Activated T-helper 17 cell treated with anti-CD3 and anti-CD28 coated beads, Interleukin-2, amount 50 U/mL, for 72 hours (primary cell): ENCODE data around the gene LYZL6. TPM values are rescaled to one million over a fixed set of nuclear protein-coding genes. Genes with fewer than 3 reads are reported as not detected.
"Not testable (repeated sequence)": the region's sequence is repeated elsewhere in the genome, so short reads cannot be mapped to it uniquely, and the experiment has no call there.

Source experiments
- ATAC-seq: fragments of 150-1000 bp; cut with Tn5 transposase; replicated peaks from 2 replicates; pipeline ENCODE4 v1.10.0; 2021; ENCODE audit warnings: mild to moderate bottlenecking, moderate library complexity
- H3K27ac Mint-ChIP-seq: one replicate; pipeline ENCODE4 v1.8.0; 2022; ENCODE audit warnings: mixed read lengths
- H3K27me3 Mint-ChIP-seq: one replicate; pipeline ENCODE4 v1.8.0; 2022; ENCODE audit warnings: mixed read lengths
- H3K36me3 Mint-ChIP-seq: one replicate; pipeline ENCODE4 v1.8.0; 2022; ENCODE audit warnings: low read depth, mild to moderate bottlenecking, mixed read lengths
- H3K4me1 Mint-ChIP-seq: one replicate; pipeline ENCODE4 v1.8.0; 2022; ENCODE audit warnings: mixed read lengths
- H3K4me3 Mint-ChIP-seq: one replicate; pipeline ENCODE4 v1.8.0; 2022; ENCODE audit warnings: mild to moderate bottlenecking, mixed read lengths
- H3K9me3 Mint-ChIP-seq: one replicate; pipeline ENCODE4 v1.8.0; 2022; ENCODE audit warnings: mixed read lengths
- total RNA-seq, 2 donors: library from RNA; stranded (reverse); gene quantifications; one replicate each; pipeline ENCODE4 v1.2.3, GENCODE V29; 2022

The LYZL6 gene
- total RNA-seq, 2 donors from 2014 or later: not detected

DNA sequence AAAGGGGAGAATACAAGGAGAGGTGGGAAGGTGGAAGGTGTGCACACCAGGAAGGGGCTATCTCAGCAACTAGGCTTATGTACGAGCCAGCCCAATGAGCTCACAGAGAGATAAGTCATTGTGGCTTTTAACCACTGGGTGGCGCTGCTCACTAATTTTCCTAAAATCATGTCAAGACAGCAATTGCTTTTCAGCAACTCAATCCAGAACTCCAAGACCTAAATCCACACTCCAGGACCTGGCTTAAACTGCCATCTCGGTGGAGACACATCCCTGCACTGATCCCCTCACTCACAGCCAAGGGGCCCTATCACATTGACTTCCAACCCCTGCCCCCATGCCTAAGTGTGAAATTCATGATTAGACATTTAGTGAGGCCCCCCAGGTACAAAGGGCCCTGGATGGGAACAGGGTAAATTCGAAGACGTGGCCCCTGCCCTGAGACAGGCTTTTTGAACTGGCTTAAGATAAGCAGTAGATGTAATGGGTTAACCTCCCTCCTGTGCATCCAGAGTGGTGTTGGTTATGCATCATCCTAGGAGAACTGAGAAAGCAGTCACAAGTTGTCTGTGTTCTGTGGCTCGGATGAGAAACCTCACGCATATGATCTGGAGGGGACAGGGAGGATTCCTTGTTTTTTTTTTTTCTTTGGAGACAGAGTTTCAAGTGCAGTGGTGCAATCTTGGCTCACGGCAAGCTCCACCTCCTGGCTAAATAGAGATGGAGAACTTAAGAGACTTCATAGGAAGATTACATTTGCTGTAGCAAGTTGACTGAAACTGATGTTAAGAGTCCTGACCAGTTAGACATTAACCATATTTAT lies 26.3 kb upstream of the LYZL6 start:
- Mint-ChIP-seq H3K4me3 (no peak overlapping the region), H3K4me1 (no peaks in the 10 kb centered on the region), H3K27ac (no peak overlapping the region), H3K27me3 (no peaks in the 10 kb centered on the region), H3K36me3 (no peaks in the 10 kb centered on the region), H3K9me3 (no peaks in the 10 kb centered on the region)
- peak; percentile 52 for ATAC-seq

DNA sequence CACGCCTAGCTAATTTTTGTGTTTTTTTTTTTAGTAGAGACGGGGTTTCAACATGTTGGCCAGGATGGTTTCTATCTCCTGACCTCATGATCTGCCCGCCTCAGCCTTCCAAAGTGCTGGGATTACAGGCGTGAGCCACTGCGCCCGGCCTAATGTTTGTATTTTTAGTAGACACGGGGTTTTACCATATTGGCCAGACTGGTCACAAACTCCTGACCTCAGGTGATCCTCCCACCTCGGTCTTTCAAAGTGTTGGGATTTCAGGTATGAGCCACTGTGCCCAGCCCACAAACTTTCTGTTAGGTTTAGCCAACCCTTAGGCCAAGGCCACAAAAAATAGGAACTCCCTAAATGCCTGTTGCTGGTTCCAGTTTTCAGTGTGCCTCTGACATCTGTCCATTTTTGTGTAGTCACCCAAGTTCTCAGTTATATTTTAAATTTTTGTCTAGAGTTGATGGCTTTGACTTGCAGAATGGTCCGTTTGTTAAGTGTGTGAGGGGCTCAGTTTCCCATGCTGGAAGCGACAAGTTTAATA lies 25.1 kb upstream of the LYZL6 start:
- no peaks in the 10 kb centered on the region for H3K9me3 Mint-ChIP-seq
- peaks cover 4% of the 10 kb centered on the region for H3K27me3 Mint-ChIP-seq
- no peaks in the 10 kb centered on the region for H3K36me3 Mint-ChIP-seq
- ATAC-seq: no peak
- H3K27ac Mint-ChIP-seq: no peak overlapping the region
- no peaks in the 10 kb centered on the region for H3K4me1 Mint-ChIP-seq
- no peak overlapping the region for H3K4me3 Mint-ChIP-seq

DNA sequence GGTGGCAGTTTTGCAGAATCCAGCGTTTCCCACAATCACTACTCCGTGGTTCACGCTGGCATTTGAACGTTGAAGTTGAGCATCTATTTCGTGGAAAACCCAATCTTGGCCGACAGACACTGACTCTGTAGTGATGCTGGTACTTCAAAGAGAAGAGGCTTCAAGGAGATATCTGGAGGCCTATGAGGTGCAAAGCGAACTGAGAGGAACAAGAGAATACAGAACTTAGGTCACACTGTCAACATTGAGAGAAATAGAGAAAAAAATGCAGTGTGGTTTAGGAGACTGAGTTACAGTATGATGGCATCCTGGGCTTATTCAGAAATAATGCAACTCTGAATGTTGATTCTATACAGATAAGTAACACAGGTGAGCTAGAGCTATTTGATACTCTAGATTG lies 21.8 kb upstream of the LYZL6 start:
- H3K27ac Mint-ChIP-seq: no peak overlapping the region
- no peak overlapping the region for H3K4me3 Mint-ChIP-seq
- no peaks in the 10 kb centered on the region for H3K4me1 Mint-ChIP-seq
- ATAC-seq: no peak
- H3K9me3 Mint-ChIP-seq: no peaks in the 10 kb centered on the region
- H3K36me3 Mint-ChIP-seq: no peaks in the 10 kb centered on the region
- H3K27me3 Mint-ChIP-seq: peaks cover 7% of the 10 kb centered on the region

DNA sequence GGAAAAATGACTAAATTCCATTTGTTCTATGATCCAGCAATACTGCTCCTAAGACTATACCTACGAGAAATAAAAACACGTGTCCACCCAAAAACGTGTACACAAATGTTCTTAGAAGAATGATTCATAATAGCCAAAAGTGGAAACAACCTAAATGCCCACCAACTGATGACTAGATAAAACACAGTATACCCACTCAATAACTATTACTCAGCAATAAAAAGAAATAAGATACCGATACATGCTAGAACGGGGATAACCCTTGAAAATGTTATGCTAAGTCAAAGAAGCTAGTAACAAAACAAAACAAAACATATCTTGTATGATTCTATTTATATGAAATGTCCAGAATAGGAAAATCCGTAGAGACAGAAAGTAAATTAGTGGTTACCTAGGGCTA lies 20.1 kb upstream of the LYZL6 start:
- no peak for ATAC-seq
- peaks cover 9% of the 10 kb centered on the region for H3K27me3 Mint-ChIP-seq
- no peaks in the 10 kb centered on the region for H3K36me3 Mint-ChIP-seq
- H3K9me3 Mint-ChIP-seq: no peaks in the 10 kb centered on the region
- no peak overlapping the region for H3K4me3 Mint-ChIP-seq
- no peak overlapping the region for H3K27ac Mint-ChIP-seq
- no peaks in the 10 kb centered on the region for H3K4me1 Mint-ChIP-seq

DNA sequence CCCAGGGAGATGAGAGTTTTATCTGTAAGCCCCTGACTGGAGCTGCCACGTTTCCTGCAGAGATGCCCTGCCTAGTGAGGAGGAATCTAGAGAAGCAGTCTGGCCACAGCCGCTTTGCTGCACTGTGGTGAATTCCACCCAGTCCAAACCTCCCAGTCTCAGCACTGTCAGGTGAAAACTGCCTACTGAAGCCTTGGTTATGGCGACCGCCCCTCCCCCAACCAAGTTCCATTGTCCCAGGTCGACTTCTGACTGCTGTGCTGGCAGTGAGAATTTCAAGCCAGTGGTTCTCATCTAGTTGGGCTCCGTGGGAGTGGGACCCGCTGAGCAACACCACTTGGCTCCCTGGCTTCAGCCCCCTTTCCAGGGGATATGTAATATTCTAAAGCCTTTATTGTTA lies 10.2 kb upstream of the LYZL6 start:
- peaks cover 5% of the 10 kb centered on the region for H3K27me3 Mint-ChIP-seq
- no peaks in the 10 kb centered on the region for H3K9me3 Mint-ChIP-seq
- H3K4me1 Mint-ChIP-seq: no peaks in the 10 kb centered on the region
- no peak overlapping the region for H3K27ac Mint-ChIP-seq
- H3K4me3 Mint-ChIP-seq: no peak overlapping the region
- H3K36me3 Mint-ChIP-seq: no peaks in the 10 kb centered on the region
- no peak for ATAC-seq

DNA sequence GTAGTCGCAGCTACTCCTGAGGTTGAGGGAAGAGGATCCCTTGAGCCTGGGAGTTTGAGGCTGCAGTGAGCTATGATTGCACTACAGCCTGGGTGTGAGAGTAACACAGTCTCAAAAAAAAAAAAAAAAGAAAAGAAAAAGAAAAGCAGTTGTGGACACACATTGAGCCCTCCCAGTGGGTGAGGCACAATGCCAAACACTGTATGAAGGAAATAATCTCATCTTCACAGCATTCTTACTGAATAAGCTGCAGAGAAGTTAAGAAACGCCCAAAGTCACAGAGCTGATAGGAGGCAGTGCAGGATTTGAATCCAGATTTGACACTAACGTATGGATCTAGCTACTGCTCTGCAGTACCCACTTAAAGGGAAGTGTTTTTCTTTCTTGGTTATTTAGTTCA lies 5.9 kb upstream of the LYZL6 start:
- no peak overlapping the region for H3K27ac Mint-ChIP-seq
- no peaks in the 10 kb centered on the region for H3K9me3 Mint-ChIP-seq
- no peaks in the 10 kb centered on the region for H3K4me1 Mint-ChIP-seq
- no peak for ATAC-seq
- H3K4me3 Mint-ChIP-seq: no peak overlapping the region
- no peaks in the 10 kb centered on the region for H3K27me3 Mint-ChIP-seq
- H3K36me3 Mint-ChIP-seq: no peaks in the 10 kb centered on the region

DNA sequence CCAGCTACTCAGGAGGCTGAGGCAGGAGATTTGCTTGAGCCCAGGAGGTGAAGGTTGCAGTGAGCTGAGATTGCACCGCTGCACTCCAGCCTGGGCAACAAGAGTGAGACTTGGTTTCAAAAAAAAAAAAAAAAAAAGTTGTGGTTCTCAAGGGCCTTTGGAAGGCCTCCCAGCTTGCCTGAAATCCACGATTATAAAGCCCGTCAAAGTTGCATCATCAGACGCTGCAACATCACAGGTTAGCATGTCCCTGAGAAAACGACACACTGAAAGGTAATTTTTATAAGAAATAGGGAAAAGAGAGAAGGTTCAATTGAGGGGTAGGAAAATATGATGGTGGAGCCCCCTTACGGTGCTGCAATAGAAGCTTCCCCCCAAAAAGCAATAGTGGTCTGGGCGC lies 4.6 kb upstream of the LYZL6 start:
- Mint-ChIP-seq H3K36me3 (no peaks in the 10 kb centered on the region), H3K9me3 (no peaks in the 10 kb centered on the region), H3K27ac (no peak overlapping the region), H3K4me3 (no peak overlapping the region), H3K4me1 (no peaks in the 10 kb centered on the region), H3K27me3 (no peaks in the 10 kb centered on the region)
- ATAC-seq: no peak

DNA sequence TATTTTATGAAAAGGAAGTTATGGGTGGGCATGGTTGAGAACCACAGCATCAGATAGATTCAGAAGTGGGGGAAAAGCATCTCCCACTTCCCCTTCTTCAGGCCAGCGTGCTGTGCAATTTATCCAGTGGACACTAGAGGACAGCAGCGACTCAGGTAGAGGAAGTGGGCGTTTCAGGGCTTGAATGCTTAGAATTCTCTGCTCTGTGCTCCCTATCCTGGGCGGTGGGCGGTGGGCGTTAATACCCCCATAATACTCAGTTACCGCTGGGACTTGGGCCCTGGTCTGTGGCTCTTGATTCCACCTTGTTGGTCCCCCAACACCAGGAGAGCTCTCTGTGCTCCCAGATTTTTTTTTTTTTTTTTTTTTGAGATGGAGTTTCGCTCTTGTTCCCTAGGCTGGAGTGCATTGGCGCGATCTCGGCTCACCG lies 3.7 kb upstream of the LYZL6 start:
- Mint-ChIP-seq H3K4me3 (no peak overlapping the region), H3K27ac (no peak overlapping the region), H3K36me3 (no peaks in the 10 kb centered on the region), H3K9me3 (no peaks in the 10 kb centered on the region), H3K27me3 (no peaks in the 10 kb centered on the region), H3K4me1 (no peaks in the 10 kb centered on the region)
- ATAC-seq: peak; percentile 50

DNA sequence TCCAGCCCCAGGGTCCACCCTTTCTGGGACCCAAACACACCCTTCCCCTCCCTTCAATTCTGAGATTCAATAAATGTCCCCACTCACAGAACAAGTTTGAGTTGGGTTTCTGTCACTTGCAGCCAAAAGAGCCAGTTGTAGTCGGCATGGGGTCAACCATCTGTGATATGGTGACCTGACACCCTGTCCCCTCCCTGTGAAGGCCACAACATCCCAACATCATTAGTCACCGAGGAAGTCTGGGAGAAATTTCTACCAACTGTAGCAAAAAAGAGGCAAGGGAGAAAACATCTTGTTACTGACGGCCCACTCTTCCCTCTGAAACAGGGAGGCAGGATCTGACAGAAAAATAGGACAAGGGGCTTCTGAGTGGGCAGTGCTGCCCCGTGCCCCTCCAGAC lies 638 bp upstream of the LYZL6 start:
- H3K4me1 Mint-ChIP-seq: no peaks in the 10 kb centered on the region
- H3K27ac Mint-ChIP-seq: no peak overlapping the region
- no peaks in the 10 kb centered on the region for H3K27me3 Mint-ChIP-seq
- H3K4me3 Mint-ChIP-seq: no peak overlapping the region
- no peaks in the 10 kb centered on the region for H3K9me3 Mint-ChIP-seq
- no peak for ATAC-seq
- H3K36me3 Mint-ChIP-seq: no peaks in the 10 kb centered on the region

DNA sequence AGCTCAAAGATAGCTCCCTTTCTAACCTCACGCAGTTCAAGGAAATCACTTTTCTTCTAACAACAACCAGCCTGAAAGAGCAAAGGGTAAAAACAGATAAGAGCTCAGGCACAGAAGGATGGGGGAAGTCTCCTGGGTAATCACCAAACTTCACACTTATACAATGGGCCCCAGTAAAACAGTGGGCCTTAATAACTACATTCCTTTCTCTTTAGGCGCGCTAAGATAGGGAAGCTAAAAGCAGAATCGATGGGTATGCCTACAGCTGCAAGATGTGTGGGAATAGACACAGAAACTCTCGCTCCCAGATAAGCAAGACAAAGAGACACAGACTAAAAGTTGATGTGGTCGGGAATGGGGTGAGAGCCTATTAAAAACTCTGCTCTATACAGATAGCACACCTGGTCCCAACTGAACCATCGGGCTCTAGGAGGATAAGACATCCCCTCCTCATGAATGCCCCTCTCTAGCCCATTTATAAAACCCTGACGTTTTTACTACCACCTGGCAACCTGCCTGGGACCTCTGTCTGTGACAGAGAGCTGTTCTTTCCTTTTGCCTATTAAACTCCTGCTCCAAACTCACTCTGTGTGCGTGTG lies 826 bp downstream of the LYZL6 start:
- Mint-ChIP-seq H3K27ac (no peak overlapping the region), H3K4me1 (no peaks in the 10 kb centered on the region), H3K27me3 (no peaks in the 10 kb centered on the region), H3K36me3 (no peaks in the 10 kb centered on the region), H3K4me3 (no peak overlapping the region), H3K9me3 (no peaks in the 10 kb centered on the region)
- no peak for ATAC-seq

DNA sequence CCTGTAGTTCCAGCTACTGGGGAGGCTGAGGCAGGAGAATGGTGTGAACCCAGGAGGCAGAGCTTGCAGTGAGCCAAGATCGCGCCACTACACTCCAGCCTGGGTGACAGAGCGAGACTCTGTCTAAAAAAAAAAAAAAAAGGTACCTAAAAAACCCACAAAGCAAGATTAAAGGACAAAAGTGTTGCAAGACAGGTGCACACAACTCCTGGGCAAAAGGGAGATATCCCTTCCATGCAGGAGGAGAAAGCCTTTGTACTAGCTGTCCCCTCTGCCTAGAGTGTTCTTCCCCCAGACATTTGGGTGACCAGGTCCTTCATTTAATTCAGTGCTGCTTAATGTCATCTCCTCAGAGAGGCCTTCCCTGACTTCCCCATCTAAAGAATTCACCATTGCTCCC lies 5.0 kb downstream of the LYZL6 start:
- not testable (repeated sequence) for H3K27me3 Mint-ChIP-seq, H3K4me3 Mint-ChIP-seq, ATAC-seq, H3K4me1 Mint-ChIP-seq, H3K9me3 Mint-ChIP-seq, H3K27ac Mint-ChIP-seq, H3K36me3 Mint-ChIP-seq

DNA sequence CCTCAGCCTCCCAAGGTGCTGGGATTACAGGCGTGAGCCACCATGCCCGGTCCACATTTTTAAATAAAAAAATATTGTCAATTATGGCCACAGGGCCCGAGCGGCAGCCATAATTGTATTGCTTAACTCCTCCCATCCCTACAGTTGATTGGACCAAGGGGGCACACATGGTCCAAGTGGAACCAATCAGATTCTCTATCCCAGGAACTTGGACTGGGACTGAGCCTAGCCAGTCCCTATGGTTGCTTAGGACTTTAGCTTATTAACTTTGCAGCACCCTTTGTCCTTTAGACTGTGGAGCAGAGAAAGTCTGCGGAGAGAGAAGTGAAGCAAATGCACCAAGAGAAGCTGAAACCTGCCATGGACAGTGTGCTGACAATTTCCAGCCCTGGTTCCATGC lies 7.5 kb downstream of the LYZL6 start:
- no peaks in the 10 kb centered on the region for H3K9me3 Mint-ChIP-seq
- H3K27ac Mint-ChIP-seq: no peak overlapping the region
- peaks cover under 1% of the 10 kb centered on the region for H3K4me1 Mint-ChIP-seq
- H3K36me3 Mint-ChIP-seq: no peaks in the 10 kb centered on the region
- H3K27me3 Mint-ChIP-seq: no peaks in the 10 kb centered on the region
- no peak overlapping the region for H3K4me3 Mint-ChIP-seq
- ATAC-seq: no peak

DNA sequence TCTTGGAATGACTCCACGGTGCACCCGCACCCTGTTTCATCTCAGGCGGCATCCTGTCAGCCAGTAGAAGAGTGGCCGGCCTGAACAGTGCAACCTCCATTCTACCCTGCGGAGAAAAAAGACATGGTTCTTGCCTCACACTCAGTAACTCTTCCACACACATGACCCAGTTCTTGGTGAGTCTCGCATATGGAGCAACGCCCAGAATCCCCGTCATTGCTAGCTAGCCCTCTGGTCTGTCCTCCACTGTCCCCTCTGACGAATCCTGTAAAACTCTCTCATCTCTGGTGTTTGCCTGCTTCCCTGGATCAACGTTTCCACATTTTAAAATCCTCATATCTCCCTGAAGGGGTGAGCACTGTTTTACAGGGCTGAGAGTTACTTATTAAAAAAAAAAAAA lies 8.8 kb downstream of the LYZL6 start:
- no peaks in the 10 kb centered on the region for H3K27me3 Mint-ChIP-seq
- peaks cover 7% of the 10 kb centered on the region for H3K4me1 Mint-ChIP-seq
- H3K4me3 Mint-ChIP-seq: no peak overlapping the region

DNA sequence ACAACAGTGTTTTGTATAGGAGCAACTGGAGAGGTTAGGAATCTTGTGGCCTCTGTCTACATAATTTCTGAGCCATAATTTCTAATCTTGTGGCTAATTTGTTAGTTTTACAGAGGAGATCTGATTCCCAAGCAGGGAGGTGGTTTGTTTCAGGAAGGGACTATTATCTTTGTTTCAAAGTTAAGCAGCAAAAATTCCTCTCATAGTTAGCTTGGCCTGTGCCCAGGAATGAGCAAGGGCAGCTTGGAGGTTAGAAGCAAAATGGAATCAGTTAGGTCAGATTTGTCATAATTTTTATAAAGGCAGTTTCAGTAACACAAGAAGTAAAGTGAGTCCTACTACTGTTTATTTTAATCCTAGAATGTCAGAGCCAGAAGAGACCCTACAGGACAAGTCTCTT lies 10.9 kb downstream of the LYZL6 start:
- ATAC-seq: no peak
- Mint-ChIP-seq H3K36me3 (peaks cover 5% of the 10 kb centered on the region), H3K27ac (no peak overlapping the region), H3K27me3 (no peaks in the 10 kb centered on the region), H3K4me3 (no peak overlapping the region), H3K9me3 (no peaks in the 10 kb centered on the region), H3K4me1 (peaks cover 7% of the 10 kb centered on the region)

More for the DNA sequence above, 8.8 kb downstream of the LYZL6 start:
- ATAC-seq: no peak
- H3K27ac Mint-ChIP-seq: no peak overlapping the region
- H3K36me3 Mint-ChIP-seq: peaks cover 5% of the 10 kb centered on the region
- no peaks in the 10 kb centered on the region for H3K9me3 Mint-ChIP-seq

DNA sequence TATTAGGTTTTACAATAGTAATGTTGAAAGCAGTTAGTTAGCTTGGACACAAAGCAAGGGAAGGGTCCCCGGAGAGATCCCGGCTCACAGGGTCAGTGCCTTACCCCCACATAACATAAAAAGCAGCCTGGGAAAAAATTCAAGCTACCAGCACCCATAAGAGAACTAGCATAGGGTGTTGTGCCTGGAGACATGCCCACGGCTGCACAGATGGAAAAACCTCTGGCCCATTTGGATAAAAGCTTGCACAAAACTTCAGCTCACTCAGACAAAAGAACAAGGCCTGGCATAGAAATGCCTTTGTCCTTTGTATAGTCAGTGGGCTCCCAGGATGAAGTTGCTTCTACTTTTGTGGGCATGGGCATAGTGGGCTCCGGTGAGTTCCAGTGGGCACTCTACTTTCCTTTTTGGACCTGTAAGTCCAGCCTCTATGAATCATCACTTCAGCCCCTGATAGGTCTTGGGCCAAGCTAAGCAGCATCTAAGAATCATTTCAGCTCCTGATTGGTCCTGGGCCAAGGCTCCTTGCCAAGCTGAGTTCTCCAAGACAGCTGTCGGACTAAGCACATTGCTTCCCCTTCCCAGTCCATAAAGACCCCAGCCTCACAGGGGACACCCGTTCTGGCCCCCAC lies 11.6 kb downstream of the LYZL6 start:
- no peaks in the 10 kb centered on the region for H3K27me3 Mint-ChIP-seq
- no peak overlapping the region for H3K27ac Mint-ChIP-seq
- H3K36me3 Mint-ChIP-seq: peaks cover 5% of the 10 kb centered on the region
- ATAC-seq: no peak
- H3K9me3 Mint-ChIP-seq: no peaks in the 10 kb centered on the region
- H3K4me3 Mint-ChIP-seq: no peak overlapping the region
- peaks cover 7% of the 10 kb centered on the region for H3K4me1 Mint-ChIP-seq
